ENCODE data around the gene LATS2.

DNA sequence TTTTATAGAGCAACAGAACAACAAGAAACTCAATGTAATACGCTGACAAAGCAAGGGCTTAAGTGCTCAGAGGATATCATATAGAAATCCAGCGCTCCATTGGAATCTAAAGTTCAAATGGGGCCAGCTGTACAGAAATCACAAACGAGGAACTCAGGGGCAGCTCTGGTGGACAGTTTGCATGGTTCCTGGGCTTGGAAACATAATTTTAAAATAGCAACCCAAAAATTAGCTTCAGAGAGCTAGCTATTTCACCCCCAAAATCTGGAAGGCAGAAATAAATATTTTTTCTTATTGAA is 19.2 kb upstream of the LATS2 start:
- TF ChIP-seq, protein P1, sequence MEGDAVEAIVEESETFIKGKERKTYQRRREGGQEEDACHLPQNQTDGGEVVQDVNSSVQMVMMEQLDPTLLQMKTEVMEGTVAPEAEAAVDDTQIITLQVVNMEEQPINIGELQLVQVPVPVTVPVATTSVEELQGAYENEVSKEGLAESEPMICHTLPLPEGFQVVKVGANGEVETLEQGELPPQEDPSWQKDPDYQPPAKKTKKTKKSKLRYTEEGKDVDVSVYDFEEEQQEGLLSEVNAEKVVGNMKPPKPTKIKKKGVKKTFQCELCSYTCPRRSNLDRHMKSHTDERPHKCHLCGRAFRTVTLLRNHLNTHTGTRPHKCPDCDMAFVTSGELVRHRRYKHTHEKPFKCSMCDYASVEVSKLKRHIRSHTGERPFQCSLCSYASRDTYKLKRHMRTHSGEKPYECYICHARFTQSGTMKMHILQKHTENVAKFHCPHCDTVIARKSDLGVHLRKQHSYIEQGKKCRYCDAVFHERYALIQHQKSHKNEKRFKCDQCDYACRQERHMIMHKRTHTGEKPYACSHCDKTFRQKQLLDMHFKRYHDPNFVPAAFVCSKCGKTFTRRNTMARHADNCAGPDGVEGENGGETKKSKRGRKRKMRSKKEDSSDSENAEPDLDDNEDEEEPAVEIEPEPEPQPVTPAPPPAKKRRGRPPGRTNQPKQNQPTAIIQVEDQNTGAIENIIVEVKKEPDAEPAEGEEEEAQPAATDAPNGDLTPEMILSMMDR (tag by site-specific recombination; IDR thresholded peaks at IDR 0.05) = no peak
- TF ChIP-seq, protein P2, sequence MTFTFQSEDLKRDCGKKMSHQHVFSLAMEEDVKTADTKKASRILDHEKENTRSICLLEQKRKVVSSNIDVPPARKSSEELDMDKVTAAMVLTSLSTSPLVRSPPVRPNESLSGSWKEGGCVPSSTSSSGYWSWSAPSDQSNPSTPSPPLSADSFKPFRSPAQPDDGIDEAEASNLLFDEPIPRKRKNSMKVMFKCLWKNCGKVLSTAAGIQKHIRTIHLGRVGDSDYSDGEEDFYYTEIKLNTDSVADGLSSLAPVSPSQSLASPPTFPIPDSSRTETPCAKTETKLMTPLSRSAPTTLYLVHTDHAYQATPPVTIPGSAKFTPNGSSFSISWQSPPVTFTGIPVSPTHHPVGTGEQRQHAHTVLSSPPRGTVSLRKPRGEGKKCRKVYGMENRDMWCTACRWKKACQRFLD (tag by site-specific recombination; IDR thresholded peaks at IDR 0.05) = no peak
- TF ChIP-seq KLF16 (tag by site-specific recombination; IDR thresholded peaks at IDR 0.05) (no peak), ZNF174 (tag by site-specific recombination; IDR thresholded peaks at IDR 0.05) (no peak), SALL2 (tag by site-specific recombination; IDR thresholded peaks at IDR 0.05; ENCODE audit: borderline replicate concordance) (no peak), ZNF426 (tag by site-specific recombination; IDR thresholded peaks at IDR 0.05) (no peak)
- TF ChIP-seq, protein P3, sequence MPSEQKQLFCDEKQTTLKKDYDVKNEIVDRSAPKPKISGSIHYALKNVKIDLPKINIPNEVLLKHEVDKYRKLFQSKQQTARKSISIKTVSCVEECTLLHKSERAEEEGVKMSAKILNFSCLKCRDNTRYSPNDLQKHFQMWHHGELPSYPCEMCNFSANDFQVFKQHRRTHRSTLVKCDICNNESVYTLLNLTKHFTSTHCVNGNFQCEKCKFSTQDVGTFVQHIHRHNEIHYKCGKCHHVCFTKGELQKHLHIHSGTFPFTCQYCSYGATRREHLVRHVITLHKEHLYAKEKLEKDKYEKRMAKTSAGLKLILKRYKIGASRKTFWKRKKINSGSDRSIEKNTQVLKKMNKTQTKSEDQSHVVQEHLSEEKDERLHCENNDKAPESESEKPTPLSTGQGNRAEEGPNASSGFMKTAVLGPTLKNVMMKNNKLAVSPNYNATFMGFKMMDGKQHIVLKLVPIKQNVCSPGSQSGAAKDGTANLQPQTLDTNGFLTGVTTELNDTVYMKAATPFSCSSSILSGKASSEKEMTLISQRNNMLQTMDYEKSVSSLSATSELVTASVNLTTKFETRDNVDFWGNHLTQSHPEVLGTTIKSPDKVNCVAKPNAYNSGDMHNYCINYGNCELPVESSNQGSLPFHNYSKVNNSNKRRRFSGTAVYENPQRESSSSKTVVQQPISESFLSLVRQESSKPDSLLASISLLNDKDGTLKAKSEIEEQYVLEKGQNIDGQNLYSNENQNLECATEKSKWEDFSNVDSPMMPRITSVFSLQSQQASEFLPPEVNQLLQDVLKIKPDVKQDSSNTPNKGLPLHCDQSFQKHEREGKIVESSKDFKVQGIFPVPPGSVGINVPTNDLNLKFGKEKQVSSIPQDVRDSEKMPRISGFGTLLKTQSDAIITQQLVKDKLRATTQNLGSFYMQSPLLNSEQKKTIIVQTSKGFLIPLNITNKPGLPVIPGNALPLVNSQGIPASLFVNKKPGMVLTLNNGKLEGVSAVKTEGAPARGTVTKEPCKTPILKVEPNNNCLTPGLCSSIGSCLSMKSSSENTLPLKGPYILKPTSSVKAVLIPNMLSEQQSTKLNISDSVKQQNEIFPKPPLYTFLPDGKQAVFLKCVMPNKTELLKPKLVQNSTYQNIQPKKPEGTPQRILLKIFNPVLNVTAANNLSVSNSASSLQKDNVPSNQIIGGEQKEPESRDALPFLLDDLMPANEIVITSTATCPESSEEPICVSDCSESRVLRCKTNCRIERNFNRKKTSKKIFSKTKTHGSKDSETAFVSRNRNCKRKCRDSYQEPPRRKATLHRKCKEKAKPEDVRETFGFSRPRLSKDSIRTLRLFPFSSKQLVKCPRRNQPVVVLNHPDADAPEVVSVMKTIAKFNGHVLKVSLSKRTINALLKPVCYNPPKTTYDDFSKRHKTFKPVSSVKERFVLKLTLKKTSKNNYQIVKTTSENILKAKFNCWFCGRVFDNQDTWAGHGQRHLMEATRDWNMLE (tag by site-specific recombination; conservative IDR thresholded peaks at IDR 0.05; ENCODE audit: low read depth) = no peak

Data from HEK293 (cell line).